Rectal smooth muscle tissue (tissue), 1 donor: ENCODE measurements around the gene RNGTT.
"Not testable (repeated sequence)": the region's sequence is repeated elsewhere in the genome, so short reads cannot be mapped to it uniquely, and the experiment has no call there.

ENCODE experiments used
- H3K27ac ChIP-seq: one replicate; pipeline ENCODE4 v1.7.0; 2013; ENCODE audit warnings: low read depth, low read length, inconsistent platforms
- H3K27me3 ChIP-seq: one replicate; pipeline ENCODE4 v1.7.0; 2013; ENCODE audit warnings: low read length; ENCODE audit not compliant: control insufficient read depth, insufficient read depth
- H3K36me3 ChIP-seq: one replicate; pipeline ENCODE4 v1.7.0; 2013; ENCODE audit warnings: low read length; ENCODE audit not compliant: control insufficient read depth, insufficient read depth
- H3K4me1 ChIP-seq: one replicate; pipeline ENCODE4 v1.7.0; 2013; ENCODE audit warnings: low read length; ENCODE audit not compliant: control insufficient read depth, insufficient read depth
- H3K4me3 ChIP-seq: one replicate; pipeline ENCODE4 v1.7.0; 2013; ENCODE audit warnings: low read length
- H3K9ac ChIP-seq: one replicate; pipeline ENCODE4 v1.7.0; 2013; ENCODE audit warnings: low read length

RNGTT gene

DNA sequence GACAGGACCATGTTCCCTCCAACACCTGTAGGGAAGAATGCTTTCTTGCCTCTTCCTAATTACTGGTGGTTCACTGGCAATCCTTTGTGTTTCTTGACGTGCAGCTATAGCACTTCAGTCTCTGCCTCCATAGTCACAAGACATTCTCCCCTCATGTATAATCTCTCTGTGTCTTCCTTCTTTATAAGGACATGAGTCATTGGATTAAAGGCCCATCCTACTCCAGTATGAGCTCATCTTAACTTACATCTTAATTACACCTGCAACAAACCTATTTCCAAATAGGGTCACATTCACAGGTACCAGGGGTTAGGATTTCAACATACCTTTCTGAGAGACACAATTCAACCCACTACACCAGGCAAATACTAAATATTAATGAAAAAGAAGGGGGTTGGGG lies 213.6 kb downstream of the RNGTT start:
- Histone ChIP-seq H3K9ac (no peak overlapping the region), H3K4me3 (no peak overlapping the region), H3K4me1 (no peaks in the 10 kb centered on the region), H3K27me3 (no peaks in the 10 kb centered on the region), H3K36me3 (no peaks in the 10 kb centered on the region), H3K27ac (no peak overlapping the region)

DNA sequence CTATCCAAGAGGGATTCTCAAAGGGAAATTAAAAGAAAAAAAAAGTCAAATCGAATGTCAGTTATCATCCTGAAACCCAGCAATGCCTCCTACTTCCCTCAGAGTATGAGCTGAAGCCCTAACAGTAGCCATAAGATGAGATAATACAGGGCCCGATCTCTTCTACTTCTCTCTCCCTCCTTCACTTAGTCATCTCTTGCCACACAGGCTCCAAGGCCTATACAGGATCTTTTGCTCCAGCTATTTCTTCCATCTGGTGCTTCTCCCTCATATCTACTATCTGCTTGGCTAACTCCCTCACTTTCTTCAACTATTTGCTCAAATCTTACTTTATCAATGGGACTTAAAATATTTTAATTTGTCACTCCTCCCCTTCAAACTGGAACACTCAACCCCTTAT lies 215.3 kb downstream of the RNGTT start:
- no peak overlapping the region for H3K4me3 ChIP-seq
- H3K4me1 ChIP-seq: no peaks in the 10 kb centered on the region
- no peak overlapping the region for H3K9ac ChIP-seq
- no peaks in the 10 kb centered on the region for H3K27me3 ChIP-seq
- no peaks in the 10 kb centered on the region for H3K36me3 ChIP-seq
- no peak overlapping the region for H3K27ac ChIP-seq

GRCh38 chr6:88741939-88742338 lies 221.5 kb downstream of the RNGTT start:
- no peaks in the 10 kb centered on the region for H3K4me1 ChIP-seq
- H3K27me3 ChIP-seq: no peaks in the 10 kb centered on the region
- no peak overlapping the region for H3K4me3 ChIP-seq
- no peaks in the 10 kb centered on the region for H3K36me3 ChIP-seq
- H3K9ac ChIP-seq: no peak overlapping the region
- H3K27ac ChIP-seq: no peak overlapping the region

- Histone ChIP-seq H3K27ac (no peak overlapping the region), H3K4me3 (no peak overlapping the region), H3K27me3 (no peaks in the 10 kb centered on the region), H3K9ac (no peak overlapping the region), H3K4me1 (no peaks in the 10 kb centered on the region), H3K36me3 (no peaks in the 10 kb centered on the region)
Observed at GRCh38 chr6:88741071-88741470, 222.3 kb downstream of the RNGTT start.

GRCh38 chr6:88734544-88734943 lies 228.9 kb downstream of the RNGTT start:
- Histone ChIP-seq H3K27me3 (no peaks in the 10 kb centered on the region), H3K27ac (no peak overlapping the region), H3K9ac (no peak overlapping the region), H3K4me3 (no peak overlapping the region), H3K36me3 (no peaks in the 10 kb centered on the region), H3K4me1 (no peaks in the 10 kb centered on the region)

DNA sequence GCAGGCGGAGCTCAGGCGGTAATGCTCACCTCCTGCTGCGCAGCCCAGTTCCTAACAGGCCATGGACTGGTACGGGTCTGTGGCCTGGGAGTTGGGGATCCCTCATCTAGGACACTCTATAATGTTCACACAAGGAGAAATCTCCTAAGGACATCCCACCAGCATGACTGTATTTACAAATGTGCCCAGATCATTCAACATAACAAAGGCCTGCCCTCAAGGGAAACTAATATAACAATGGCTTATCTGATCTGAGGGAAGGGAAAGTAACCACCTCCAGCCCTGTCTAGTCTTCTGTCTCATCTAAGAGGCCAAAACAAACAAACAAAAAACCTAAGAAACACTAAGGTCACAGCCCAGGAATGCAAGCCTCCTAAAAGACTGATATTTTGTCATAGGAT lies 232.8 kb downstream of the RNGTT start:
- Histone ChIP-seq H3K4me1 (no peaks in the 10 kb centered on the region), H3K4me3 (no peak overlapping the region), H3K27me3 (no peaks in the 10 kb centered on the region), H3K36me3 (no peaks in the 10 kb centered on the region), H3K9ac (no peak overlapping the region), H3K27ac (no peak overlapping the region)

- H3K4me1 ChIP-seq: no peaks in the 10 kb centered on the region
- no peaks in the 10 kb centered on the region for H3K36me3 ChIP-seq
- no peak overlapping the region for H3K4me3 ChIP-seq
- H3K9ac ChIP-seq: no peak overlapping the region
- H3K27me3 ChIP-seq: no peaks in the 10 kb centered on the region
- H3K27ac ChIP-seq: no peak overlapping the region
Observed at GRCh38 chr6:88728756-88729155, 234.7 kb downstream of the RNGTT start.

- not testable (repeated sequence) for H3K27ac ChIP-seq, H3K4me1 ChIP-seq, H3K27me3 ChIP-seq, H3K36me3 ChIP-seq, H3K4me3 ChIP-seq, H3K9ac ChIP-seq
Observed at GRCh38 chr6:88726409-88726808, 237.0 kb downstream of the RNGTT start.

DNA sequence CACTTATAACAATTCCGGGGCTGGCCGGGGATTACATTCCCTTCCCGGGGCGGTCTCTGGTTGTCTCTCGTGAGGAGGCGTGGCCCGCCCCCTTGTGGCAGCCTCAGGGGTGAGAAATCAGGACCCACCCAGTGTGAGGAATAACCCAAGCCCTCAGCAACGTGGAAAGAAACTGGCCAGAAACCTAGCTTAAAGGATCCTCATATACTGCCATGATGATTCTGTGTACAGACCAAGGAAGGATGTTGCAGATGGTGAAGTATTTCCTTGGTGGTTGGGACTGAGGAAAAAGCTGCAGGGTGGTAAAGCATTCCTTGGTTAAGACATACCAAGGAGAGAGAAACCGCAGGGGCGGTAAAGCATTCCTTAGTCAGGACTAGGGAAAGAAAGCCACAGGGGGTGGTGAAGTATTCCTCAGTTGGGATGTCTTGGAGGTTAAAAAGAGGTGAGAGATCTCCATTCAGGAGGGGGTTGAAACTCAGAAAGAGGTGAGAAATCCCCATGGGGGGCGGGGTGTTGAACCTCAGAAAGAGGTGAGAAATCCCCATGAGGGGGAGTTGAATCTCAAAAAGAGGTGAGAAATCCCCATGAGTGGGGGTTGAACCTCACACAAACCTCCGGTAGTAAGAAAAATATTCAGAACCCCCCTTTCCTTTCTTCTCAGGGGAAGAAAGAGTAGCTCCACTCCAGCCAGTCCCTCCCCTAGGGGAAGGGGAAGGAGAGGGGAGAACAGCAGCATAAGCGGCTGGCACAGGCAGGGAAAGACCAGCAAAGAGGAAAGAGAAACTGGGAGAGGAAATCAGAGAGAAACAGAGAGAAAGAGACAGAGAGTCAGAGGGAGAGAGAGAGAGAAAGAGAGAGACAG lies 238.1 kb downstream of the RNGTT start:
- no peak overlapping the region for H3K27ac ChIP-seq
- H3K4me1 ChIP-seq: no peaks in the 10 kb centered on the region
- no peak overlapping the region for H3K4me3 ChIP-seq
- H3K9ac ChIP-seq: no peak overlapping the region
- H3K27me3 ChIP-seq: no peaks in the 10 kb centered on the region
- no peaks in the 10 kb centered on the region for H3K36me3 ChIP-seq

GRCh38 chr6:88722686-88723085 lies 240.7 kb downstream of the RNGTT start:
- no peaks in the 10 kb centered on the region for H3K27me3 ChIP-seq
- no peaks in the 10 kb centered on the region for H3K4me1 ChIP-seq
- no peak overlapping the region for H3K9ac ChIP-seq
- no peak overlapping the region for H3K27ac ChIP-seq
- no peak overlapping the region for H3K4me3 ChIP-seq
- no peaks in the 10 kb centered on the region for H3K36me3 ChIP-seq

DNA sequence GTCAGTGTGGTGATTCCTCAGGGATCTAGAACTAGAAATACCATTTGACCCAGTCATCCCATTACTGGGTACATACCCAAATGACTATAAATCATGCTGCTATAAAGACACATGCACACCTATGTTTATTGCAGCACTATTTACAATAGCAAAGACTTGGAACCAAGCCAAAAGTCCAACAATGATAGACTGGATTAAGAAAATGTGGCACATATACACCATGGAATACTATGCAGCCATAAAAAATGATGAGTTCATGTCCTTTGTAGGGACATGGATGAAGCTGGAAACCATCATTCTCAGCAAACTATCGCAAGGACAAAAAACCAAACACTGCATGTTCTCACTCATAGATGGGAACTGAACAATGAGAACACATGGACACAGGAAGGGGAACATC lies 247.0 kb downstream of the RNGTT start:
- H3K4me3 ChIP-seq, H3K27me3 ChIP-seq, H3K9ac ChIP-seq, H3K4me1 ChIP-seq, H3K36me3 ChIP-seq, H3K27ac ChIP-seq: not testable (repeated sequence)

- Histone ChIP-seq H3K9ac (no peak overlapping the region), H3K27me3 (no peaks in the 10 kb centered on the region), H3K27ac (no peak overlapping the region), H3K4me3 (no peak overlapping the region), H3K4me1 (no peaks in the 10 kb centered on the region), H3K36me3 (no peaks in the 10 kb centered on the region)
Observed at GRCh38 chr6:88712243-88712936, 251.0 kb downstream of the RNGTT start.

- Histone ChIP-seq H3K4me3 (no peak overlapping the region), H3K27me3 (no peaks in the 10 kb centered on the region), H3K27ac (no peak overlapping the region), H3K4me1 (no peaks in the 10 kb centered on the region), H3K9ac (no peak overlapping the region), H3K36me3 (no peaks in the 10 kb centered on the region)
Observed at GRCh38 chr6:88709819-88710246, 253.6 kb downstream of the RNGTT start.
